Superior temporal gyrus (tissue), 1 donor: ENCODE results near the gene RPL9.
A peak's percentile ranks its signal among the peaks of the same experiment; 100 is the strongest.
"Not testable (repeated sequence)": the region's sequence is repeated elsewhere in the genome, so short reads cannot be mapped to it uniquely, and the experiment has no call there.

Experiments used
- DNase-seq: peaks from one replicate; pipeline ENCODE4 v3.0.0-alpha.2; 2016; ENCODE audit errors: extremely low spot score

Gene RPL9

DNA sequence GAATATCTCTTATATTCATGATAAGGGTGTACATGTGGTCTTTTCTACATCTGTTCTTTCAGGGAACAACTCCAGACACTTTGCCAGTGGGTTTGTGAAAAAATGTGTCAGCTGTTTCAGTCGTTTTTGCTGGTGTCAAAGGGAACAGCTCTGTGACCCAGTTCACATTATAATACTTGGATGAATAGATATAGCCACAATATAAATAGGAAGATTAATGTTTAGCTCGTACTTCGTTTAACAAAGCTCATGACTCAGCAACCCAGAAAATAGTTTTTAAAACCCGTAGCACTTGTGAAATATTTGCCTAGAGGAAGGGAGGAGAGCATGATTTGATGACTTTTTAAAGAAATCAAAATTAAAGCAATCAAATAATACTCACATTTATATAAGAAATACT lies 8.0 kb upstream of the RPL9 start:
- DNase-seq, result no peak

DNA sequence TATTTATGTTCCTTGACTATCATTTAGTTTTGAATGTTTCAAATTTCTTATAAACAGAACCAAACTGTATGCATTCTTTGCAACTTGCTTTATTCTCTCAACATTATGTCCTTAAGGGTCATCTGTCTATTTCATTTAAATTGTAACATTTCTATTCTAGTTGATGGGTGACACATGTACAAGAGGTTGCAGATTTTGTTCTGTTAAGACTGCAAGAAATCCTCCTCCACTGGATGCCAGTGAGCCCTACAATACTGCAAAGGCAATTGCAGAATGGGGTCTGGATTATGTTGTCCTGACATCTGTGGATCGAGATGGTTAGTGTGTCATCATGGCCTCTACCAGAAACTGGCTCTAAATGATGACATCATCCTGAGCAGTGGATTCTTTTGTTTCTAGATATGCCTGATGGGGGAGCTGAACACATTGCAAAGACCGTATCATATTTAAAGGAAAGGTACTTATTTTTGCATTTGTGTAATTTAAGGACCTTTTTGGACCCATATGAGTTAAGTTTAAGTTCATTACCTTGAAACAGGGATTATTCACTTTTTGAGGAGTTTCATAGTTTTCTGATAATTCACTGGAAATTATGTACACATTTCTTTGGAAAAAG lies 6.3 kb upstream of the RPL9 start:
- DNase-seq, result peak; percentile 40

DNA sequence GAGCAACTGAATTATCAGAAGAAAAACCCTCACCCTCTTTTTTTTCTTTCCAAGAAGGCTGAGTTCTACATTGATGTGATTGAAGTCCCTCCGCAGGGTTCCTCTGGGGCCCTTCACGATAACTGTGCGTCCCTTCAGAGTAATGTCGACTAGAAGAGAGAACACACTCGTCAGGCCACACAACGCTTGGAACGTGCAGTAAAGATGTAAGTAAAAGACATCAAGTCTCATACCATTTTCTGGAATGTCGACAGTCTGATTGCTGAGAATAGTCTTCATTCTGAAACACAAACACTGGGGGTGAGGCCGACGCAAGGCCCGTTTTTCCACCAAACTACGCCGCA lies 589 bp downstream of the RPL9 start:
- DNase-seq, result not testable (repeated sequence)

DNA sequence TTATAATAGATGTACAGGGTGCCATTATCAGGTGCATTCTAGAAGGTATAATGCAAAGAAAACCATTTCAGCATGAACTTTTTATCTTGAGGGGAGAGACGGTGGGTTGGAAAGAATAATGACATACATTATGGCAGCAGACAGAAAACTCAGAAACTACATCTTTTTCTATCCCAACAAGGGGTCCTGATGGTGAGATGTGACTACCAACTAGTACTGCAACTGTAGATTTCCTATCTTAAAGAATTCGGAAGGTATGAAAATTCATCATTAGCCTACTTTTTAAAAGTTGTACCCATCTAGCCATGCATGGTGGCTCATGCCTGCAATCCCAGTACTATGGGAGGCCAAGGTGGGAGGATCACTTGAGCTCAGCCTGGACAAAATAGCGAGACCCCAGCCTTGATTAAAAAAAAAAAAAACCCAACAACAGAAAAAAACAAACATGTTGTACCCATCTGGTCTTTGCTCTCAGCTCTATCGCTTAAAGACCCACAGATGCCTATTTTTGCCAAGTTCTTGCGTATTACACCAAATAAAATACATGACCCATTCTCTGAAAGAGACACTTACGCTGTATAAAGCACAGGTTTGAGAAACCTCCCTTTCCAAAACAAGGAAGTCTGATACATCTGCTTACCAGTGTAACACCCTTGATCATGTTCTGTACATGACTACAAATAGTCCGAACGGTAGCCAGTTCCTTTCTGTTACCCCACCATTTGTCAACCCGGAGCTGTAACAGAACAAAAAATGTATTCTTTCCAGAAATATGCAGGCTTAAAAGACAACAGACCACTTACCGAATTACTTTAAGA lies 1.6 kb downstream of the RPL9 start:
- no peak for DNase-seq

DNA sequence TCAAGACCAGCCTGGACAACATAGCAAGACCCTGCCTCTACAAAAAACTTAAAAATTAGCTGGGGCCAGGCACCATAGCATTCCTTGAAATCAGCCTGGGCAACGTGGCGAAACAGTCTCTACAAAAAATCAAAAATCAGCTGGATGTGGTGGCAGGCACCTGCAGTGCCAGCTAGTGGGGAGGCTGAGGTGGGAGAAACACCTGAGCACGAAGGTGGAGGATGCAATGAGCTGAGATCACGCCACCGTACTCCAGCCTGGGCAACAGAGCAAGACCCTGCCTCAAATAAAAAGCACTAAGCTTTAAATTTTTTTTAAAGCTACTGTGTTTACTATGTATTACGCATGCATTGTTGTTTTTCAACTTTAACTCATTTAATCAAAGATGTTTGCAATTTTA lies 3.2 kb downstream of the RPL9 start:
- DNase-seq, result no peak

DNA sequence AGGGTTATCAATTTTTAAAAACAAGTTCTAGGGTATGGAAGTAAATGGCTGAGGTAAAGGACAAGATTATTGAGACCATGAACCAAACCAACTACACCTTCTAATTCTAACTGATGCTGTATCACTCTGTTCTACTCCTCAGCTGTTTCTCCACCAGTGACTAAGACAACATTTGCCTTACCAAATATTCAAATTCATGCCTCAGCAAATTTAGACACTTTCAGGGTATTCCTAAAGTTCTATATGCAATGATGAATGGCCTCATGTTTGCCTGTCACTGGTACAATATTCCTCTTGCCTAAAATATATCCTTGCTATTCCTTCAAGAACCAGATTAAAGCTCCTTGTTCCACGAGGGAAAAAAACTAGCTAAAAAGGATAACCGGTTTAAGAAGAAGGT lies 5.0 kb downstream of the RPL9 start:
- DNase-seq, result no peak

DNA sequence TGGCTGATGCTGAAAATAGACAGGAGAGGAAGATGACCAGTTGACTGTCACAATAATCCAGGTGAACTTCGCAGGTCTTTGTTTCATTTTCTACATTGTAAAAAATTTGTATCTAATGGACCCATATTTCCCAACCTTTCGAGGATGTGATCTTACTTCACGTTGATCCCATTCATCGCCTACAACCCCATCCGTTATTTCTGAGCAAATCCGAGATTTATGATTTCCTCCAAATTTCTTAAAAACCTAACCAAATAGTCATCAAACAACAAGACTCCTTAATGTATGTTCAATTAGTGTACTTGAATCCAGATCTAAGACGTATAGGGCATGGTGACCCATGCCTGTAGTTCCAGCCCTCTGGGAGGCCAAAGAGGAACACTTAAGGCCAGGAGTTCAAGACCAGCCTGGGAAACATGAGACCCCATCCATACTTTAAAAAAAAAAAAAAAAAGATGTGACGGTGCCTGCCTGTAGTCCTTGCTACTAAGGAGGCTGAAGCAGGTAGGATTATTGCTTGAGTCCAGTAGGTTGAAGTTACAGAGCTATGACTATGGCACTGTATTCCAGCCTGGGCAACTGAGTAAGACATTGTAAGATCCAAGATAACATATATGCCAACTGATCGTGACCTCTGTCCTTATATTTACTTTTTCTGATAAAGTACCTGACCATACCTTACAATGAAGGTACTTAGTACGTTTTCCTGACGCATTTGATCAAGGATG lies 5.7 kb downstream of the RPL9 start:
- no peak for DNase-seq

DNA sequence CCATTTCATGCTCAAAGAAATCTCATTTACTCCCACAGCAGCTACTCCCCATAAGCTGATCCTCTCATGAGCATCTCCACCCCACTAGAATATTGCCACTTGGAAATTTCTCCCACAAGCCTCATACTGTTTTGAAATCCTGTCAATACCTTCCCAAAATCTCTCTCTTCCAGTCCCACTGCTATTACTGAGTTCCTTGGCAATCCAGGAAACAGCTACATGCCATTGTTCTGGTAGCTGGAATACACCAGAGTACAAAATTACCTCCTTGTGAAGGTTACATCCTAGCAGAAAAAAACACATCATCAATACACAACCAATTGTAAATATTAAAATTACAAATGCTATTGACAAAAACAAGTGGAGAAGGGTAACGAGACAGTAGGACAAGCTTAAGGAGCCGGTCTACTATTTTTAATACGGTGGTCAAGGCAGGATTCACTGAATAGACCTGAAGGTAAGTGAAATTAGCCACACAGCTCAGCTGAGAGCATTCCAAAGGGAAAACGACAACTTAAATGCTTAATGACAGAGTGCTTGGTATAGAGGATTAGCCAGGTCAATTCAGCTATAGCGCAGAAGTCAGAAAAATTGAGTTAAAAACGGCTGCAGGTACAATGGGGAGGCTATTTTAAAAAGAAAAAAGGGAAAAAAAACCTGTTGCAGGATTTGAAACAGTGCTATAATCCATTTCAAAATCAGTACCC lies 6.4 kb downstream of the RPL9 start:
- no peak for DNase-seq

DNA sequence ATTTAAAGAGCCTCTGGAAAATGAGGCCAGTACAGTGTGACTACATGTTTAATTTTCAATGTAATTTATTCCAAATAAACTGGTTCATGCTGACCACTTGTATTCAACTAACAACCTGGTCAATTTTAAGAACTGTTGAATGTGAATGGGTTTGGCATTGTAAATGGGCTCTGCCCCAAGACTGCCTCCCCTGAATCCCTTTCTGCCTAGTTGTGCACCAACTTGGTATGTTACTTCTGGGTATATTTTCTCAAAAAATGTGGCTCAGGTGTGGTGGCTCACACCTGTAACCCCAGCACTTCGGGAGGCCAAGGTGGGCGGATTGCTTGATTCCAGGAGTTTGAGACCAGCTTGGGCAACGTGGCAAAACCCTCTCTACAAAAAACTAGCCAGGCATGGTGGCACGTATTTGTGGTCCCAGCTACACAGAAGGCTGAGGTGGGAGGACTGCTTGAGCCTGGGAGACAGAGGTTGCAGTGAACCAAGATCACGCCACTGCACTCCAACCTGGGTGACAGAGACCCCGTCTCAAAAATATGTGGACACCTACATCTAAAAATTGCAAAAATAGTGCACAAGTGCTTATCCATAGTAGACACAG lies 7.2 kb downstream of the RPL9 start:
- DNase-seq, result no peak

DNA sequence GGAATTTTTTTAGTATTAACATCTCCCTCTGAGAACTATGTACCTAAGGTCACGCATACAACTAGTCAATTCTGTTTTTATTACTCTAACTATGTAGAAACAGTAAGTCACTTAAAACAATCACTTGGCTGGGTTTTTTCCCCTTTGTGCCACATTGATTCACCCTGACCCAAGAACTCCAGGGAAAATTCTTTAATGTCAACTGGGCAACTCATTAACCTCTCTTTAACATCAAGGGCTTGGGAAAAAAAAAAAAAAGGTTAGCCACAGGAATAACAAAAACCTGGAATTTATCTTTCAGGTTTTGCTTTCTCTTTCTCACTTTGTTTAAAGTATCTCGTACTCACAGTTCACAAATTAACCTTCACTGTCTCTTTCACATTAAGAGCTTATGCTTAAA lies 8.1 kb downstream of the RPL9 start:
- DNase-seq, result no peak

DNA sequence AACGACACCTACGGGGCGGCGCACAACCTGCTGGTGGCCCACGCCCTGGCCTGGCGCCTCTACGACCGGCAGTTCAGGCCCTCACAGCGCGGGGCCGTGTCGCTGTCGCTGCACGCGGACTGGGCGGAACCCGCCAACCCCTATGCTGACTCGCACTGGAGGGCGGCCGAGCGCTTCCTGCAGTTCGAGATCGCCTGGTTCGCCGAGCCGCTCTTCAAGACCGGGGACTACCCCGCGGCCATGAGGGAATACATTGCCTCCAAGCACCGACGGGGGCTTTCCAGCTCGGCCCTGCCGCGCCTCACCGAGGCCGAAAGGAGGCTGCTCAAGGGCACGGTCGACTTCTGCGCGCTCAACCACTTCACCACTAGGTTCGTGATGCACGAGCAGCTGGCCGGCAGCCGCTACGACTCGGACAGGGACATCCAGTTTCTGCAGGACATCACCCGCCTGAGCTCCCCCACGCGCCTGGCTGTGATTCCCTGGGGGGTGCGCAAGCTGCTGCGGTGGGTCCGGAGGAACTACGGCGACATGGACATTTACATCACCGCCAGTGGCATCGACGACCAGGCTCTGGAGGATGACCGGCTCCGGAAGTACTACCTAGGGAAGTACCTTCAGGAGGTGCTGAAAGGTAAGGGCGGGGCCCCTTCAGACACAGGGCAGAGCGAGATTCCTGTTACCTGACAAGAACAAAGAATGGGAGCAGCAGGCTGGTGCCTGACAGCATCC lies 11.7 kb downstream of the RPL9 start:
- DNase-seq, result no peak

DNA sequence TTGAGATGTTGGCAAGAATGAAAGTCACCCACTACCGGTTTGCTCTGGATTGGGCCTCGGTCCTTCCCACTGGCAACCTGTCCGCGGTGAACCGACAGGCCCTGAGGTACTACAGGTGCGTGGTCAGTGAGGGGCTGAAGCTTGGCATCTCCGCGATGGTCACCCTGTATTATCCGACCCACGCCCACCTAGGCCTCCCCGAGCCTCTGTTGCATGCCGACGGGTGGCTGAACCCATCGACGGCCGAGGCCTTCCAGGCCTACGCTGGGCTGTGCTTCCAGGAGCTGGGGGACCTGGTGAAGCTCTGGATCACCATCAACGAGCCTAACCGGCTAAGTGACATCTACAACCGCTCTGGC lies 12.3 kb downstream of the RPL9 start:
- no peak for DNase-seq

DNA sequence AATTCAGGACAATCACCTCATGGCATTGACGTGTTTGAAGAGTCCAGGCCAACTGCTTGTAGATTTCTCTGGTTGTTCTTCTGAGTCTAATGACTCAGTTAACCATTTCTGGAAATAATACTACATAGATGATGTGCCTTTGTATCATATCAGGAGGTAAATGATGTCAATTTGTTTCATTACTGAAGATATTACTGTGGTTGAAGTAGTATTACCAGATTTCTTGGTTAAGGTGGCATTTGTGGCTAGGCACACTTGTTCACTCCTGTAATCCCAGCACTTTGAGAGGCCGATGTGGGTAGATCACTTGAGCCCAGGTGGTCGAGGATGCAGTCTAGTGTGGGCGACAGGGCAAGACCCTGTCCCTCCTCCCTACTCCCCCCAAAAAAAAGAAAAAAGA lies 15.7 kb downstream of the RPL9 start:
- DNase-seq, result no peak

DNA sequence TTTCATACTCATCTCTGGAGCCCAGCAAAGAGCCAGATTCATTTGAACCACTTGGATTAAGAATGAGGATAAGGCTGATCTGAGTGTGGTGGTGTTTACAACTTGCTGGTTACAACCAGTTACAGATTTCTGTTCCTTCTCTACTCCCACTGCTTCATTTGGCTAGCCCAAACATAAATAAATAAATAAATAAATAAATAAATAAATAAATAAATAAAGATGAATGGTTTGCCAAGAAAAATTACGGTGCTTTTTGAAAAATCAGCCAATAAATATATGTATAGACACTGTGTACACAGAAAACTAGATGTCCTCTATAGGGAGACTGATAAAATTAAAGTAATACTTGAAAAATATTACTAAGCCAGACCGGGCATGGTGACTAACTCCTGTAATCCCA lies 17.1 kb downstream of the RPL9 start:
- no peak for DNase-seq

DNA sequence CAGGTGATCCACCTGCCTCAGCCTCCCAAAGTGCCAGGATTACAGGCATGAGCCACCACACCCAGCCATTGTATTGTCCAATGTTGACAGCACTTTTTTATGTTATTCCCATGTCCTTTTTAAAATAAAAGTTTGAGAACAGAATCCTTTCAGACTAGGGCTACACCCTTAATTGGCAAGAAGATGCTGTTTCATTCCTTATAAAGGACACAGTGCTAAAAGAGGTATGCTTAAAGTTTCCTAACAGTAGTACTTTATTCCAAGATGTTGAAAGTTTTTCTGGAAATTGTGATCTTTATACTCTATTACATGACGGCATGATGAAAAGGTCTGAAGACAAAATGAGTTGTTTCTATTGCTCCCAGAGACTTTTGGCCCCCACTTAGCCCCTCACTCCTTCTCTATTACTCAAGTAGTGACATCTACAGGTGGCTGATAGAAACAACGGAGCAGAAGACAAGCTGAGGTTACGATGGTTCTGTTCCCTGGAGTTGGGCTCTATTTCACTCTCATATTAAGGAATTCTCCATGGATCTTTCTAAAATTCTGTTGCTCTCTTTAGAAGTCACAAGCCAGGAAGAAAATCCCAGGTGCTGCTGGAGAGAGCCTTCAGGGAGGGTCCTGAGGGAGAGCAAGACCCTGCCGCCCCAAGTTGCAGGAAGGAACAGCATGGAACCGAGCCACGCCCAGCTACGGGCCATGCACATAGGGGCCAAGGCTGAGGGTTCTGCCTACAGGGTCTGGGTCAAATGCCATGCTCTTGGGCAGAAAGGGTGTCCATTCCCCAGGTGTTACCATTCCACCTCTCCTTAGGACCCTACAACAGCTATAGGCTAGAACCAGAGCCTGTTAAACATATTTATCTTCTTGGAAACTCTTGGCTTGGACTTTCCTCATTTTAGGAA lies 22.8 kb downstream of the RPL9 start:
- DNase-seq, result no peak

DNA sequence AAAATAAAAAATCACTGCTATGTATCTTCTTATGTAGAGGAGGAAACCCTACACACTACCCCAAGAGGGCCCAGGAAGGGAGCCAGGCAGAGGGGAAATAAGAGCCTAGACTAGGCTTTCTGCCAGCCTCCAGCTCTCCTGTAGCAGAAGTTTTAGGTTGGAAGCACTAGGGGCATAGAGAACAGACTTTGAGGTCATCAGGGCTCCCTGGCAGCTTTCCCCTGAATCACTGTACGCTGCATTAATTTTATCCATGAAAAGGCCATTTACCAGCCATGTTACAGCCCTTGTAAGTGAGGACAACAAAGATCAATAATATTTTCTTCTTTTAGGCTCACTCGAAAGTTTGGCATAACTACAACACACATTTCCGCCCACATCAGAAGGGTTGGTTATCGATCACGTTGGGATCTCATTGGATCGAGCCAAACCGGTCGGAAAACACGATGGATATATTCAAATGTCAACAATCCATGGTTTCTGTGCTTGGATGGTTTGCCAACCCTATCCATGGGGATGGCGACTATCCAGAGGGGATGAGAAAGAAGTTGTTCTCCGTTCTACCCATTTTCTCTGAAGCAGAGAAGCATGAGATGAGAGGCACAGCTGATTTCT lies 24.7 kb downstream of the RPL9 start:
- no peak for DNase-seq

DNA sequence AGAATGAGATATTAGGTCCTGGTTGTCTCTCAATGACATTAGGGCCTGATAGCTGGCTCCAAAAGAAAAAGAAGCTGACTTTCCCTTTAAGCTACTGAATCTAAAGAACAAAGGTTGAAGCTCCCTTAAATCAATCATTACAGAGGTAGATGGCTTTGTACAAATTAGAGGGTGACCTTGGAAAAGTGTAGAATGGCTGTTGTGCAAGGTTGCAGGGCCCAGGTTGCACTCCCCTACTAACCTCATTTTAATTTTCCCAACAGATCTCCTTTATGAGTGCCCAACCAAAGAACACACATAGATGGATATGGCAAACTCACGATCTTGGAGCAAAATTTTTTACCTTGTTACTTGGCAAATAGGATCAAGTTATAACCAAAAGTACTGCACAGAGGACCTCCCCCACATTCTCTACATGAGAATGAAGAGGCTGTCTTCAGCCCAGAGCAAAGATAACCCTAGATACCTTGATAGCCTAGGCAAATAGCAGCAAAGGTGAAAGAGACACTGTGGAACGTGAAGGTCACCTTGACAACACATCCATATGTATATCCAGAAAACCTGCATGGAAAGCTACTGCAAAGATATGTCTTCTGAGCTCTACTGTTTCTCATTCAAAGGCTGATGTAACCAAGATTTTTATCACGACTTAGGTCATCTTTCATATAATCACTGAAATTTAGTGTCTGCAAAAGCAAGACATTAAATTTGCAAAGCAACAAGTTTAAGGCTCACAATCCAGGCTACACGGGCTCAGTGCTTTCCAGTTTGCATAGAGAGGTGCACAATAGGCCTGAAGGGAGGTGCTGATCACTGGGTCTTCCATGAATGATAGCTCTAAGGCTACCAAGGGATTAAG lies 29.0 kb downstream of the RPL9 start:
- DNase-seq, result no peak

DNA sequence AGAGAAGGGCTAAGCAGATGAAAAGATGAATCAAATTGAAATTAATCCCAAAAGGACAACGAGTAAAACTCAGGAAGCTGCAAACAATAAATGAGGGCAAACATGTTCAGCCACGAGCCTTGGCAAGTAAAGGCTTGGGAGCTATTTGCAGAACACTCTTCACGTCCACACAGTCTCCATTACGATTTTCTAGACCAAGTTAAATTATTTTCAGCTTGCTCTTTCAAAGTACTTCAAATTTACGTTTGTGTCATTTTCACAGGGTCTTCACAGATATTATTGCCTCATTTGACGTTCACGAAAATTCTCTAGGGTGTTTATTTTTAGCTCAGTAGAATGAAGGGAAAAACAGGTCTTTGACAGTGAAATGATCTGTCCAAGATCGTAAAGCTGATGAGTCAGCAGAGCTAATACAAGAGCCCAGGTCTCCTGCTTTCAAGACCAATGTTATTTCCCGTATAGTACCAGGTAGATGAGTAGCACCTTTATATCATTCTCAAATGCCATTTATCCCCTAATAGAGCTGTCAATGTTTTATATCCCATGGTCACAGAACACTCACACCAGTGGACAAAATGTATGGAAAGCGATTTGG lies 31.1 kb downstream of the RPL9 start:
- no peak for DNase-seq

DNA sequence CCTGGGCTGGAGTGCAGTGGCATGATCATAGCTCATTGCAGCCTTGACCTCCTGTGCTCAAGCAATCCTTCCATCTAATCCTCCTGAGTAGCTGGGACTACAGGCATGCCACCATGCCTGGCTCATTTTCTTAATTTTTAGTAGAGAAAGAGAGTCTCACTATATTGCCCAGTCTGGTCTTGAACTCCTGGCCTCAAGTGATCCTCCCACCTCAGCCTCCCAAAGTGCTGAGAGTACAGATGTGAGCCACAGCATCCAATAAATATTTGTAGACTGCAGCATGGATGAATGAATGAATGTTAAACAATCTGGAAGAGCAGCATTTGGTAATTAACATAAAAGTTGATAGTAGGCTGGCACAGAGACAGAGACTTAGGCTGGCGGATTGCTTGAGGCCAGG lies 32.0 kb downstream of the RPL9 start:
- DNase-seq, result no peak
